Measurements from ENCODE around the gene RNF144A.

DNA sequence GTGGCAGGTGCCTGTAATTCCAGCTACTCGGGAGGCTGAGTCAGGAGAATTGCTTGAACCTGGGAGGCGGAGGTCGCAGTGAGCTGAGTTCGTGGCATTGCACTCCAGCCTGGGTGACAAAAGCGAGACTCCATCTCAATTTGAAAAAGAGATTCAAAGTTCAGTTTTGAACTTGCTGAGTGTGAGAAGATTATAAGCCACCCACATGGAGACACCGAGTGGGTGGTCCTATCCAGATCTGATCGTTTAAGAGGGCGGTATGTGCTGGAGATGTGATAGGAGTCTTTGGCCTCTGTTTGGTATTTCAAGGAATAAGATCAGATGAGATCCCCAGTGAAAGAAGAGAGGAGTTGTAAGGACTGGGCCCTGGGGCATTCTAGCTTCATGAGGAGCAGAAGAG lies 25.6 kb downstream of the RNF144A start:
- TF ChIP-seq, protein P1, sequence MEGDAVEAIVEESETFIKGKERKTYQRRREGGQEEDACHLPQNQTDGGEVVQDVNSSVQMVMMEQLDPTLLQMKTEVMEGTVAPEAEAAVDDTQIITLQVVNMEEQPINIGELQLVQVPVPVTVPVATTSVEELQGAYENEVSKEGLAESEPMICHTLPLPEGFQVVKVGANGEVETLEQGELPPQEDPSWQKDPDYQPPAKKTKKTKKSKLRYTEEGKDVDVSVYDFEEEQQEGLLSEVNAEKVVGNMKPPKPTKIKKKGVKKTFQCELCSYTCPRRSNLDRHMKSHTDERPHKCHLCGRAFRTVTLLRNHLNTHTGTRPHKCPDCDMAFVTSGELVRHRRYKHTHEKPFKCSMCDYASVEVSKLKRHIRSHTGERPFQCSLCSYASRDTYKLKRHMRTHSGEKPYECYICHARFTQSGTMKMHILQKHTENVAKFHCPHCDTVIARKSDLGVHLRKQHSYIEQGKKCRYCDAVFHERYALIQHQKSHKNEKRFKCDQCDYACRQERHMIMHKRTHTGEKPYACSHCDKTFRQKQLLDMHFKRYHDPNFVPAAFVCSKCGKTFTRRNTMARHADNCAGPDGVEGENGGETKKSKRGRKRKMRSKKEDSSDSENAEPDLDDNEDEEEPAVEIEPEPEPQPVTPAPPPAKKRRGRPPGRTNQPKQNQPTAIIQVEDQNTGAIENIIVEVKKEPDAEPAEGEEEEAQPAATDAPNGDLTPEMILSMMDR (IDR thresholded peaks at IDR 0.05; ENCODE audit: low read length): no peak
- no peak for TF ChIP-seq EZH2 (optimal IDR thresholded peaks at IDR 0.05; ENCODE audit: low read depth, low read length)

Measured in MM.1S (cell line).